ENCODE results near the gene ENTREP3. TPM values are rescaled to one million over a fixed set of nuclear protein-coding genes. Genes with fewer than 3 reads are reported as not detected.
A peak's percentile ranks its signal among the peaks of the same experiment; 100 is the strongest.
"Not testable (repeated sequence)": the region's sequence is repeated elsewhere in the genome, so short reads cannot be mapped to it uniquely, and the experiment has no call there.

Gene ENTREP3
- total and polyA plus RNA-seq, 10 donors: 6.5 to 19.3 (median 11.9) TPM

DNA sequence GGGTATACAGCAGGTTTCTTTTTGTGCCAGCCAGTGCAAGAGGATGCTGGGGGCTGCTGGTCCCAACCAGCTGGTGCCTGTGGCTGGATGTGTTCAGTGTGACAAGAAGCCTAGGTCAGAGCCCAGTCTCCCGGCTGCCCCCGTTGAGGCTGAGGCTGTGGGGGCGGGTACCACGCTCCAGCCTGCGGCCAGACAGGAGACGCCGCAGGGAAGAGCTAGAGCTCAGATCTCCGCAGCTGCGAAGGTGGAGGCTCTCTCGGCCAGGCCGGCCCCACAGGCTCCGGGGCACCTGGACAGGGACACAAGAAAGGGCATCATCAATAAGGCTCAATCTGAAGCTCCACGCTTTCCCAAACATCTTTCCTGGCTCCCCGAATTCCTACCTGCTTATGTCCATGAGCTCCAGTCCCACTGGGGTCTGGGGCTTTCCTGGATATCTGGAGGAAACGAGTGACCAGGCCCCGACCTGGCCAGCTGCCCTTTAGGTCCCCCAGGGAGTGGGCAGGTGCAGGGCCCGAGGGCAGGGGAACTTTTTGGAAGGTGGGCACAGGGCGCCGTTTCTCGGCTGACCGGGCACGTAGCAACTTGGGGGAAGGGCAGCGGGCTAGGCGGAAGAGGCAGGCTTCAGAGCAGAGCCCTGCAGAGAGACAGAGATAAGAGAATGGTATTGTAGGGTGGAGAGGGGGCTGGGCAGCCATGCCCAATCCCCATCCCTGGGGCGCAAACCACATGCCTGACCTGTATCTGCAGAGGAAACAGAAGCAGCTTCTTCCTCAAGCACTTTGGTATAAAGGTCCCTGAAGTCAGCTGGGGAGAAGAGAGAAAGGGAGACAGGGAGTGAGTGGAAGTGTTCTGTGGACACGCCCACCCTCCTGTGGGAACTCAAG, 7.4 kb downstream of the ENTREP3 start:
- DNase-seq: no peak
- intact Hi-C loops (cut with DNase I; ENCODE audit: low total_unique reads): no loop called here

GRCh38 chr1:155246796-155247195, 8.5 kb downstream of the ENTREP3 start:
- Histone ChIP-seq H3K36me3 (peaks cover 0 to 23% (median 3%) of the 10 kb centered on the region in 6 donors), H3K4me1 (peaks cover 25 to 52% (median 41%) of the 10 kb centered on the region in 6 donors)
- 94 to 100% (median 96%) methylated on average over 3 of the region's 3 CpGs for WGBS, 5 donors
- H3K27me3 ChIP-seq (replicated peaks in 1 of 7); DNase-seq; intact Hi-C loops (cut with DNase I; ENCODE audit: low total_unique reads); H3K9me3 ChIP-seq; H3K27ac ChIP-seq; H3K4me3 ChIP-seq: not testable (repeated sequence)

More for the DNA sequence above, 7.4 kb downstream of the ENTREP3 start:
- Histone ChIP-seq H3K4me3 (no peak overlapping the region), H3K4me1 (peaks cover 22 to 41% (median 32%) of the 10 kb centered on the region in 6 donors), H3K27ac (no peak overlapping the region), H3K36me3 (peaks cover 0 to 23% (median 3%) of the 10 kb centered on the region in 6 donors), H3K27me3 (replicated peaks in 1 of 7) (peaks cover 0 to 4% (median 0%) of the 10 kb centered on the region in 7 donors), H3K9me3 (no peaks in the 10 kb centered on the region)
- TF ChIP-seq POLR2AphosphoS5 (IDR thresholded peaks at IDR 0.05): no peak
- no peak for TF ChIP-seq POLR2A (IDR thresholded peaks at IDR 0.05)
- TF ChIP-seq, protein P1, sequence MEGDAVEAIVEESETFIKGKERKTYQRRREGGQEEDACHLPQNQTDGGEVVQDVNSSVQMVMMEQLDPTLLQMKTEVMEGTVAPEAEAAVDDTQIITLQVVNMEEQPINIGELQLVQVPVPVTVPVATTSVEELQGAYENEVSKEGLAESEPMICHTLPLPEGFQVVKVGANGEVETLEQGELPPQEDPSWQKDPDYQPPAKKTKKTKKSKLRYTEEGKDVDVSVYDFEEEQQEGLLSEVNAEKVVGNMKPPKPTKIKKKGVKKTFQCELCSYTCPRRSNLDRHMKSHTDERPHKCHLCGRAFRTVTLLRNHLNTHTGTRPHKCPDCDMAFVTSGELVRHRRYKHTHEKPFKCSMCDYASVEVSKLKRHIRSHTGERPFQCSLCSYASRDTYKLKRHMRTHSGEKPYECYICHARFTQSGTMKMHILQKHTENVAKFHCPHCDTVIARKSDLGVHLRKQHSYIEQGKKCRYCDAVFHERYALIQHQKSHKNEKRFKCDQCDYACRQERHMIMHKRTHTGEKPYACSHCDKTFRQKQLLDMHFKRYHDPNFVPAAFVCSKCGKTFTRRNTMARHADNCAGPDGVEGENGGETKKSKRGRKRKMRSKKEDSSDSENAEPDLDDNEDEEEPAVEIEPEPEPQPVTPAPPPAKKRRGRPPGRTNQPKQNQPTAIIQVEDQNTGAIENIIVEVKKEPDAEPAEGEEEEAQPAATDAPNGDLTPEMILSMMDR (IDR thresholded peaks at IDR 0.05 in 8 of 11, conservative IDR thresholded peaks at IDR 0.05 in 3 of 11): no peak
- WGBS, 5 donors: 84 to 93% (median 92%) methylated on average over 21 to 26 of the region's 26 CpGs

DNA sequence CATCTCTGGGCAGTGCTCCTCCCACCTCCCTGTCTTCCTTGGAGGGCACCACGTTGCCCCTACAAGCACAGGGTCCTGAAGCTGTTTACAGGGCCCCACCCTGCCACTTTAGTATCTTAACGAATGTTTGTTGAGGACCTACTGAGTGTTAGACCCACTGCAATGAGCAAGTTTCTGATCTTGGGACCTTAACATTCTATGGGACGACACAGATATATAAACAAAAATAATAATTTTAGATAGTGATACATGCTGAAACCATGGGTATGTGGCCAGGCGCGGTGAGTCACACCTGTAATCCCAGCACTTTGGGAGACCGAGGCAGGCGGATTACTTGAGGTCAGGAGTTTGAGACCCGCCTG, 10.1 kb downstream of the ENTREP3 start:
- H3K27ac ChIP-seq: peak overlapping the region; percentile 87 to 97 (median 94)
- peaks cover 0 to 23% (median 3%) of the 10 kb centered on the region in 6 donors for H3K36me3 ChIP-seq
- TF ChIP-seq, protein P1 (IDR thresholded peaks at IDR 0.05 in 8 of 11, conservative IDR thresholded peaks at IDR 0.05 in 3 of 11): no peak
- TF ChIP-seq POLR2A (IDR thresholded peaks at IDR 0.05) (no peak), POLR2AphosphoS5 (IDR thresholded peaks at IDR 0.05) (no peak)
- peaks cover 25 to 54% (median 45%) of the 10 kb centered on the region in 6 donors for H3K4me1 ChIP-seq
- intact Hi-C loops (cut with DNase I; ENCODE audit: low total_unique reads): no loop called here
- no peak for DNase-seq
- peaks cover 0 to 4% (median 0%) of the 10 kb centered on the region in 7 donors for H3K27me3 ChIP-seq (replicated peaks in 1 of 7)
- H3K4me3 ChIP-seq: peak overlapping the region; percentile 16 to 78 (median 58)
- no peaks in the 10 kb centered on the region for H3K9me3 ChIP-seq
- 67 to 72% (median 71%) methylated on average over 8 of the region's 8 CpGs for WGBS, 5 donors

GRCh38 chr1:155244368-155245162, 10.7 kb downstream of the ENTREP3 start:
- peaks cover 22 to 56% (median 47%) of the 10 kb centered on the region in 6 donors for H3K4me1 ChIP-seq
- peak overlapping the region; percentile 45 to 78 (median 58) for H3K4me3 ChIP-seq
- H3K9me3 ChIP-seq: no peaks in the 10 kb centered on the region
- DNase-seq: peak; percentile 98
- H3K36me3 ChIP-seq: peaks cover 0 to 28% (median 4%) of the 10 kb centered on the region in 6 donors
- 0 to 1% (median 1%) methylated on average over 52 to 53 of the region's 53 CpGs for WGBS, 5 donors
- peak overlapping the region; percentile 87 to 97 (median 94) for H3K27ac ChIP-seq
- peaks cover 0 to 4% (median 0%) of the 10 kb centered on the region in 7 donors for H3K27me3 ChIP-seq (replicated peaks in 1 of 7)
- intact Hi-C loops (cut with DNase I; ENCODE audit: low total_unique reads): no loop called here
- TF ChIP-seq, protein P1 (IDR thresholded peaks at IDR 0.05 in 8 of 11, conservative IDR thresholded peaks at IDR 0.05 in 3 of 11): peak in 10 of 11 experiments; percentile 9 to 99 (median 75)
- TF ChIP-seq POLR2AphosphoS5 (IDR thresholded peaks at IDR 0.05) (peak; percentile 97 to 99 (median 98)), POLR2A (IDR thresholded peaks at IDR 0.05) (peak; percentile 87 to 100 (median 94))
